Activated T-helper 1 cell treated with anti-CD3 and anti-CD28 coated beads, Interleukin-2, amount 50 U/mL, for 16 hours (primary cell): Measurements from ENCODE around the gene CREB3L2.
"Not testable (repeated sequence)": the region's sequence is repeated elsewhere in the genome, so short reads cannot be mapped to it uniquely, and the experiment has no call there.

Source experiments
- DNase-seq, 2 donors: peaks; one replicate each; pipeline ENCODE4 v3.0.0-alpha.2; 2020; ENCODE audit warnings: low read depth in 1 of 2, low spot score in 1 of 2

The CREB3L2 gene

DNA sequence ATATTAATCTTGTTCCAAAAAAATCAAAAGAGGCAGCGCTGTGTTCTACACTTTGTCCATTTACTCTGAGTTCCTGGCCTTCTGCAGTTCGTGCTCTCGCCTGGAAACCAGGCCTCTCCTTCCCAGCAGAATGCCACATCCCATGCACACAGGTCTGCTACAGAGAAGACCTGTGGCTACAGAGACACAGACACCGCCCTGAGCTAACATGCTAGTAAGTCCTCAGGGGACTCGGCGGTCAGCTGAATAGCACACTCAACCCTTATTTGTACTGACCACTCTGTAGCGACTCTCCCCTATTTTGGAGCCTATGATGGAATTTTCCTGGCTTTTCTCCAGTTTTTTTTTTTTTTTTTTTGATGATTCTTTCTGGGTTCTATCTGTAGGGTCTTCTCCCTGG, 12.8 kb downstream of the CREB3L2 start:
- DNase-seq = no peak

DNA sequence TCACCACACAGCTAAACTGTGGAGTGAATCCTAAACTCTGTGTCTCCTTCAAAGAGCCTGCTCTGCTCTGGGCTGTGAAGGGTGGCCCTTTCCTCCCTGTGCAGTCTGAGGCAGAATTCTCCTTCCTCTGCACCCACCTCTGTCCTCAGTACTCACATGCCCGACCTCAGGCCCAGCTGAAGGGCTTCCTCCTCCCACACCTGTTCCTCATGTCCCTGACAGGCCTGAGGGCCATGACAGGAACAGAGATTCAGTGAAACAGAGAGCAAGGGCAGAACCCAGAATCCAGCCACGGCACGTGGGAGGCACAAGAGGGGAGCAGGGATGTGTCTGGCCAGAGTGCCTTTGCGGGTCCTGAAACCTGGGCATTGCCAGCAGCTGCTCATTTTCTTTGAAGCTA, 13.9 kb downstream of the CREB3L2 start:
- no peak for DNase-seq

DNA sequence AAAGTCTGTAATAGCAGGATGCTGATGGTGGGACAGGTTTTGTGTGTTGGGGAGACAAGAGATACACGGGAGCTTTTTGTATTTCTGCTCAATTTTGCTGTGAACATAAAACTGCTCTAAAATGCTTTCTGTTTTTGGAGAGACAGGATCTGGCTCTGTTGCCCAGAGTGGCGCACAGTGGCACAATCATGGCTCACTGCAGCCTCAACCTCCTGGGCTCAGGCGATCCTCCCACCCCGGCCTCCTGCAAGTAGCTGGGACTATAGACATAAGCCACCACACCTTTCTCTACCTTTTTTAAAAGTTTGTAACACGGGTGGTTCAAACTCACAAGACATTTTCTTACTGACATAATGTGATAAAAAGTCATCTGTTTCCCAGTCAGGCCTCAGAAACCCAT, 14.3 kb downstream of the CREB3L2 start:
- no peak for DNase-seq

DNA sequence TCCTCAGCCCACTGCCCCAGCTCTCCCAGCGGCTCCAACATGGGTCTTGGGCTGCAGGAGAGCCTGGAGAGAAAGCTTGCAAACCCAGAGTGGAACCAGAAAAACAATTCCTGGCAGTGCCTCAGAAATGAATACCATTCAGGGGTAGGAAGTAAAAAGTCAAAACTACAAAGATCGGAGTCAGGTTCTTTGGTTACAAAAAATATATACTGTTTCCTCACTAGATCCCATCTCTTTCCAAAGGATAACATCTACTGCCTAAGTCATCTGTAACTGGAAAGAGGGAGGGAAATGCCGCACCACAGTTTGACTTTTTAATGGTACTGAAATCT, 14.9 kb downstream of the CREB3L2 start:
- no peak for DNase-seq

DNA sequence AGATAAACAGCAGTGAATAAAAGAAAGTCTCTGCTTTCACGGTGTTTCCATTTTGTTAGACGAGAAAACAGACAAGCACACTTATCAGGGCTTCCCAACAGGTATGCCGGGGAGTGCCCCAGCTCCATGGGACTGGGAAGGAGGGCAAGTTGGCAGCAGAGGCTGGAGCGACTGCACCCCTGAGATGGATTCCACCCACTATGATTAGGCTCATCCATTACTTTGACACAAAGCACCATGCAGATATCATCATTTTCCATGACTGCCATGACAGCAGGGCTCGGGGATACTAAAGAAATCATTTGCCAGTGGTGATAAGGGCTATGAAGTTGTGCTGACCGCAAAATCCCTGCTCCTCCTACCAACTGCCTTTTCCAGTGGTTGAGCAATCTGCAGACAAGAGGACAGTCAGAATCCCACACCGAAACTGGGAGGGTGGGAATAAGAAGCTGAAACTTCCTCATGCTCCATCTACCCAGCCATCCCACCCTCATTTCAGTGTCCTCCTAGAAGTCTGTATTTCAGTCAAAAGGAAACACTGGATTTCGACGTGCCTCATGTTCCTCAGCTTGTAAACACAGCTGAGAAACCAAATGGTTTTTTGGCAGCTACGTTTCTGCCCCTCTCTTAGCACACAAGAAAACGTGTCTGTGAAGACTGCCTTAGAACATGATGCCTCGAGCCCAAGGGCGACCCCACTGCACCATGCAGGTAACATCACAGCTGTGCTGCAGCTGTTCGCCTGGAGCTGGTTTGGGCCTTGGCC, 15.5 kb downstream of the CREB3L2 start:
- DNase-seq = no peak

DNA sequence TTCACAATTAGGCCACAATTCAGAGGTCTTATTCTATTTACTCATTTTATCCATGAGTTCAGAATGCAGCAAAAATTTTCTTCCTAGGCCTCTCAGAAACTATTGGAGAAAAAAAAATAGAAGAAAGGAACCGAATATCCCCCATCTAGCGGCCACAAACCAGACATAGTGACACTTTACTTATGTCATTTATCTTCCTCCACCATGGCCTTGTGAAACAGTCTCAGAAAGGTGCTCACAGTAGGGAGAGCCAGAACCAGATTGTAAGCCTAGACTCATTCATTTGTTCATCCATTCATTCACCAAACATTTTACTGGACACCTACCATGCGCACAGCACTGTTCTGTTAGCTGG, 16.0 kb downstream of the CREB3L2 start:
- DNase-seq = no peak

DNA sequence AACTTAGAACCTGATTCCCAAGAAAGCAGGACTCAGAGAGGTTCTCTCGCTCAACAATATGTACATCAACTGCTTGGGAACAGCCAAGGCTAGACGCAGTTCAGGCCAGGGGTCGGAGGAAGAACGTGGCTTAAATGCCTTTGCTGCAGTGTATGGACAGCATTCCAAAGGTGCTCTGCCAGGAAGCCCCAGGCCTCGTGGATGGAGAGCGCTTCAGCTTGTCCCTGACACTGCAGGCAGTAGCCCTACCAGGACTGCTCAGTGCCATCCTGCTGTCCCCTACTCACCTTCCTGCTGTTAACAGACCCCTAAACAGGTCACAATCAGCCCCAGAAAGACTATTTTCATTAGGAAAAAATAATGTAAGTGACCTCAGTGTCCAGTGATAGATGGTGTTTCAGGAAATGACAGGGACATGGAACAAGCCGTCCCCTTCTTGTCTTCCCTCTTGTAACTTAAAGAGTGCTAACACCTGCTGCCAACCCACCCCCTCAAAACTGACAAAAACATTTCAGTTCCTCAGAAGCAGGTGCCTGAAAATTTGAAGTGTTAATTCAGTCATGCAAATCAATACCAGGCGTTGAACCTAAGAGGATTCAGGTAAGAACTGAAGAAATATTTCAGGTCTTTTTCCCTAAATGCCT, 16.5 kb downstream of the CREB3L2 start:
- no peak for DNase-seq

DNA sequence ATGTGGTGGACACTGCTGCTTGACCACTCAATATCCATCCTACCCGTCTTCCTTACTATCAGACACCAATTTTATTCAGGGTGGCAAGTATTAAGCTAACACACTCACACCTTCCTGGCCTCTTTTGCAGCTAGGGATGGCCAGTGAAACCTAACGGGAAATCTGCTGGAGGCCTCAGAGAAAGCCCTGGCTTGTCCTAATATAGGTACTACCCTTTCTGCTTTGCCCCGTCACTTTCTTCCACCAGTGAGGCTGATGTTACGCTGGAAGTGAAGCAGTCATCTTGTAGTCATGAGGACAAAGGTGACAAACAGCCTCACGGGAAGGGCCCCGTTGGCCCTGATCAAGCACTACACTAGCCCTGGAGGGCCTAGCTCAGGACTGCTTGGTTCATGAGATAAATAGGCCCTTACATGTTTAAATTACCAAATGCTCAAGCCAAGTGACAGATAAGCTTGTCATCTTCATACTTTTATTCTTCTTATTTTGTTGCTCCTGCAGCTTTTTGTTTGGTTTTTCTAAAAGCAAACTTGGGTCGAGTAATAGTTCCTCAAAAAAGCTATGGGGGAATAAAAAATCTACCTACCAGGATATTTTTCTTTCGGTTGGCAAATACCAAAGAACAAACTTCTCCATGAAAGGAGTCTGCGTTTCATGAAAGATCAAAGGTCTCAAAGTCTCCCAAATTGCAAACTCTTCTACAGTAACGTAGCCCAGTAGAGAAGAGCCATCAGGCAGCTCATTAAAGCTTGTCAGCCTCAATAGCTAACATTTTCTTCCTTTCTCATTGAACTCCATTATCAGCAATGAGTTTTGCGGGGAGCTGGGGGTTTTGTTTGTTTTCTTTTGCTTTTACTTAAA, 17.5 kb downstream of the CREB3L2 start:
- no peak for DNase-seq

DNA sequence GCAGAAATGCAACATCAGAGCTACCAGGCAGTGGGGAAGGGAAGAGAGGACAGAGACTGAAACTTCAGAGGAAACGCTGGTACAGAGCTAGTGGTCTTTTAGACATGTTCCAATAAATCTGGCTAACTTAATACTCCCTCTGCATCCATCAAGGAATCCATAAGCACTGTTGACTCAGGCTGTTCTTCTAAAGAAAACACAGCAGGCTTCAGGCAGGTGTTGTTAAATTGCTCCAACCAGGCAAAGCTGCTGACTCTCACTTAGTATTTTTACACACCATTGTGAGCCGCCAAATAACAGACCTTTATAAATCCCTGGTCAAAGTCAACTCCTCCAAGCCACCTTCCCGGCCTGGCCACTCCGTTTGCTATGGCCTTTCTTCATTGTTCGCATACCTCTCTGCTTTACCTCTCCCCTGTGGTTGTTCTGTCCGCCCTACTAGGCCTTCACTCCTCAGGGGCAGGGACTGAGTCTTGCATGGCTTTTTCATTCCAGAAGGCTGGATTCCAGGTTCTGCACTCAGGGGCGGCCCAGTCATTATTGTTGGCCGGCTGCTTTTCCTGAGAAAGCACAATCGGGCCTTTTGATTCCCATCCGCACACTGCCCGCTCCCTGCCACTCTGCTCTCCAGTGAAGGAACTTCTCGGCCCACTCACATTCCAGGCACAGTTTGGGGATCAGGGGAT, 18.4 kb downstream of the CREB3L2 start:
- DNase-seq = no peak

DNA sequence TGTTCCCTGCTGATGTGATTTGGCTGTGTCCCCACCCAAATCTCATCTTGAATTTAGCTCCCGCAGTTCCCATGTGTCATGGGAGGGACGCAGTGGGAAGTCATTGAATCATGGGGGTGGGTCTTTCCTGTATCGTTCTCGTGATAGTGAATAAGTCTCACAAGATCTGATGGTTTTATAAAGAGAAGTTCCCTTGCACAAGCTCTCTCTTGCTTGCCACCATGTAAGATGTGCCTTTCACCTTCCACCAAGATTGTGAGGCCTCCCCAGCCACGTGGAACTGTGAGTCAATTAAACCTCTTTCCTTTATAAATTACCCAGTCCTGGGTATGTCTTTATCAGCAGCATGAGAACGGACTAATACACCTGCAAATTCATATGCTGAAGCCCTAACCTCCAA, 19.5 kb downstream of the CREB3L2 start:
- DNase-seq = not testable (repeated sequence)

DNA sequence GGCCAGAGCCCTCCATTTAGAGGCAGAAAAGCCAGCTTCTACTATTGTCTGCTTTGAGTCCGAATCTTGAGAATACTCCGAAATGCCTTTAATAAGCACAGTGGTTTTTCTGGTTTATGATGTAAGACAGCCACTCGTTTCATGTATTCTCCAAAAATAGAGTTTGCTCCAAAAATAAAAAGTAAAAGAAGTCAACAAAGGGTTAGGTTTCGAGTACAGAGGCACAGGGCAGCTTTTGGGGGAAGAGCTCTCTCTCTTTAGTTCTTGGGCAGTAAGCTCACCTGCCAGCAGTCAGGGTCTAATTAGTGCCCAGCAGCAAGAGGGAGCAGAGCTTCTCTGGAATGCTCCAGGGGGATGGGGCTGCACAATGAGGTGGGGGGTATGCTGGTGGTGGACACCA, 20.2 kb downstream of the CREB3L2 start:
- DNase-seq = no peak

DNA sequence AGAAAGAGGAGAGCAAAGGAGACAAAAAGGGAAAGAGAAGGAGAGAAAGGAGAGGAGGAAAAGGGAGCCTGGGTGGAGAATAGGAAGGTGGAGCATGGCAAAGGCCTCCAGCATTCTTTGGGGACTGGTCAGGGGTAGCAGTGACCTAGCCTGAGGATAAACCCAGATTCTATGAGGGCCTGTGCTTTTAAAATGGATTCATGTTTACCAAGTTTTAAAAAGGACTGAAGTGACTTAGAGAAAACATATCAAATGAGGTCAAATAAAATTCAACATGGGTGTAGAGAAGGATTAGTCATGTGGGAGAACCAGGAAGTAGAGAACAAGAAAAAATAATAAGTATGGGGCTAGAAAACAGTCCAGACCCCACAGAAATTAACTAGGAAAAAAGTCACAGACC, 20.7 kb downstream of the CREB3L2 start:
- no peak for DNase-seq

DNA sequence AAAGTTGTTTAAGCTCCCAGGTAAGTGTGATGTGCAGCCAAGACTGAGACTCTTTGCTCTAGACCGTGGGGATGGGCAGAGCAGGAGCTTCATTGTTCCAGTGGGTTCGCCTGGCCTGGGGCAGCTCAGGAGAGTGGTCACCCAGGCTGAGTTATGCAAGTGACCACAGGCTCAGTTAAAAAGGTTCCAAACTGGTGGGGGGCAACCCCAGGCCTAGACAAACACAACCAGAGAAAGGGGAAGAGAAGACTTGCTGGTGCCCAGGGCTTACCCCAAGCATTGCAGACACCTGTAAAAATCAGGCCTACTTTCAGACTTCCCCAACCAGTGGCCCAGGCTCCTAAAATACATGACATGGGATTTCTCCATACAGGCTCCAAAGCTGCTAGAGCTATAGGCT, 21.6 kb downstream of the CREB3L2 start:
- no peak for DNase-seq

DNA sequence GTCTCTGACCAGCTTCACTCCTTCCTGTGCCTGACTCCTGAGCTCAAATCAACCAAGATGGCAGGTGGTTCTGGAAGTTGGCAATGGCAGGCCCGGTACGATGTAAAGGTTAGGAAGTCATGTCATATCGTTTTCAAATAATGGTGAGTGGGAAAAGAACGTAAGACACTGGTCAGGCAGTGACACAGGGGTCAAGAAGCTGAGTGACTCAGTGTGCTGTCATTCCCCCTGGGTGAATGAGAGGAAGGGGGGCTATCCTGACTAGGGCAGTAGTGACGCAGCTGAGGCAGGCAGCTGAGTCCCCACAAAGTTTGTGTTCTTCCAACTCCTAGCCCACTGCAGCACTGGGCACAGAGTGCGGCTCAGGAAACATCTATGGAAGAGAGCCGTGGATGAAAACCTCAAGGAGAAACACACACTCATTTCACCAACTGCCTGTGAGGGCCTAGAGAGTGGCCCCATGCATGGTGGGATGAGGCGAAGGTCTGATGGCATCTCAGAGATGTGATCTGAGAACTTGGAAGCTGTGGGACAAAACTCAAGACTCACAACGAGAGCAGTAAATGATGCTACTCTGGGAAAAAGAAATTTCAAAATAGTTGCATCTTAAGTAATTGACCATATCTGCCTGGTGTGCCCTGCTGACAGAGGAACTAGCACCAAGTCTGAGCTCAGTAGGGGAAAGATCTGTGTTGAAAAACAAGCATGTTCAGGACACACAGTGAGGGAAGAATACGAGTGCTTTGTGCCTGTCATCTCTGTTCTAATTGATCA, 23.2 kb downstream of the CREB3L2 start:
- no peak for DNase-seq

DNA sequence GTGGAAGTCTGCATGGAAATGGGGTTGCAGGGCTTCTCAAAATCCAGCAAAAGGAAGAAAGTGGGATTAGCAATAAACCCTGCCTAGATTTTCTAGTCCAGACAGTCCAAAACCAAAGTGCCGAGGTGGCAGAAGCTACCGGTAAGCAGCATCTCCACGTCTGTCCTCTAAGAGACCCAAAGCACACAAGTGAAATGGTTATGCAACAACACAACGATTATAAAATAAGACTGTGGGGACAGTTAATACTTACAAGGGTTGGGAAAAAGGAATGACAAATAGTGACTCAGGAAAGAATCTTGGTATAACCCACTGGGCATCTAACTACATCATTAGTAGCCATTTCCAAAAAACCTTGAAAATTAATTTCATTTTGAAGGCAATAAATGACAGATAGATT, 24.7 kb downstream of the CREB3L2 start:
- no peak for DNase-seq

DNA sequence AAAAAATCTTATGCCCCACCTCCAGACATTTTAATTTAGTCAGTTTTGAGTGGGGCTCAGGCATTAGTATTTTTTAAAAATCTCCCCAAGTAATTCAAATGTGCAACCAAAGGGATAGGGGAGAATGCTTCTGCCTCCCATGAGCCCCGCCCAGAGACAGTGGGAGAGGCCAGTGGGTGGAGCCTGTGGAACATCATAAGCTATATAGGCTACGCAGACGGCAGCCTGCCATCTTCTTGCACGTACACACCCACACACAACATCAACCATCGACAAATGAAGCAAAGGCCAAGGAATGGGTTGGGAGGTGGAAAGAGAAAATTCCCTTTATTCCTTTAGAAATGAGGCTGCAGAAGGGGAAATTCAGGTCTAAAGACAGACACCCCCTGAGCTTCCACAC, 25.2 kb downstream of the CREB3L2 start:
- DNase-seq = no peak

DNA sequence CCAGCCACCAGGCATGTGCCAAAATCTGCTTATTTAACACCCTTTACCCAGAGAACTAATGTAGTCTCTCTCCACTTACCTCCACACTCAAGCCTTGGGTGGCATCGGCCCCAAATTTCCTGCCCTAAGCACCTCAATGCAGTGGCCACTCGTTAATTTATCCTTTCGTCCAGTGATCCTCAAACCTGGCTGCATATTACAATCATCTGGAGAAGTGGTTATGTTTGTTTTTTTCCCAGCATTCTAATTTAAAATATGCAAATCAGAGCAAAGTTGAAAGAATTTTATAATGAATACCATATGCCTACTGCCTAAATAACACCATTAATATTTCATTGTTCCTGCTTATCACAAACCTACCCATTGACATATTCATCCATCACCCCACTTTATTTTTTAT, 25.7 kb downstream of the CREB3L2 start:
- no peak for DNase-seq

DNA sequence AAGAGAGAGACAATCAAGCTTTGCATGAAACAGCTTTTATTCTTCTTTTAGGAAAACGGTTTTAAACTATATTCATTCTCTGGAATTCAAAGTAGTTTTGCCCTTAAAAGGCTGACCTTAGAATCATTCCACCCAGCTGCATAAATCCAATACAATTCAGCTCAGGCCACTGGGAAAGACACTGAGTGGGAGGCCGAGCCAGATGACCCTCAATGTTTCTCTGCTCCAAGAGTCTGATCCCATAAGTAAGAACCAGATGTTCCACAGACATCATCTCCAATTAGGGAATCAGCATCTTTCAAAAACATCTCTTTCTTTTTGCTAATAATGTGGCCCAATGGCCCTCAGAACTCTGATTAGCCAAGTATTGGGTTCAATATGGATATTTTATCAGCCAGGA, 26.1 kb downstream of the CREB3L2 start:
- DNase-seq = no peak

DNA sequence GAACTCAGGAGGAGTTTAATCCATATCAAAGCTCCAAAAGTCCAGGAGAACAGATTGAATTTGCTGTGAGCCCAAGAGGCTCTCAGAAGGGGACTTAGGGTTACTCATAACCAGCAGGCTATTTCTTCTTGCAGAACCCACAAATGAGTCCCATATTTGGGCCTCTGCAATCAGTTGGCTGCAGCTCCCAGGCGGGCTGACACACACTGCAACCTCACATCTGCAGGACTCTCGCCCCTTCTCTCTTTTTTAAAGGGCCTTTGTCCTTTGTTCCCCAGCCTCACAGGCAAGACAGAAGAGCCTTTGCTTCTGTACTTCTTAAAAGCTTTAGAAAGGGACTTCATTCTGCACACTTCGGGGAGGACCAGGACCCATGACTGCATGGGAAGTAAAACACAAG, 26.7 kb downstream of the CREB3L2 start:
- no peak for DNase-seq

DNA sequence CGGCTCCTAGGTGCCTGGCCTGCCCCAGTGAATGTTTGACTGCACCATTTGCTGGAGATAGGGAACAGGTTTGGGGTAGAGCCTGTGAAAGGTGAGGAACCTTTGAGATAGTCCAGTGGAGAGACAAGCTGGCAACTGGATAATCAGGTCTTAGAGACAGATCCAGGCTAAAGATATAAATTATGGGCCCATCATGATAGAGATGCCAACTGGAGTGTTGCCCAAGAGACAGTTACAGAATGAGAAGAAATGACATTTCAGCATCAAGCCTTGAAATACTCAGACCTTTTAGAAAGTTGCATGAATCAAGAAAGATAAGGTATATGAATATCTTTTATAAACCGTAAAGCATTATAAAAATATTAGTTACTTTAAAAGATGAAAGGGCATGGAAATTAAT, 27.1 kb downstream of the CREB3L2 start:
- no peak for DNase-seq
